ENCODE data around the gene PRG3.

Gene PRG3

GRCh38 chr11:57359396-57359795 is 21.6 kb downstream of the PRG3 start:
- DNase-seq (ENCODE audit: low spot score) = no peak

- no peak for DNase-seq (ENCODE audit: low spot score)
Measured at GRCh38 chr11:57358991-57359390, 22.0 kb downstream of the PRG3 start.

- DNase-seq (ENCODE audit: low spot score) = no peak
Measured at GRCh38 chr11:57358543-57358961, 22.4 kb downstream of the PRG3 start.

- no peak for DNase-seq (ENCODE audit: low spot score)
Measured at GRCh38 chr11:57357856-57358255, 23.1 kb downstream of the PRG3 start.

- DNase-seq (ENCODE audit: low spot score) = no peak
Measured at GRCh38 chr11:57357310-57357709, 23.6 kb downstream of the PRG3 start.

GRCh38 chr11:57356268-57356667 is 24.7 kb downstream of the PRG3 start:
- DNase-seq (ENCODE audit: low spot score) = no peak

- DNase-seq (ENCODE audit: low spot score) = no peak
Measured at GRCh38 chr11:57354699-57355098, 26.3 kb downstream of the PRG3 start.

GRCh38 chr11:57353852-57354251 is 27.1 kb downstream of the PRG3 start:
- DNase-seq (ENCODE audit: low spot score) = no peak

- no peak for DNase-seq (ENCODE audit: low spot score)
Measured at GRCh38 chr11:57353446-57353845, 27.5 kb downstream of the PRG3 start.

- no peak for DNase-seq (ENCODE audit: low spot score)
Measured at GRCh38 chr11:57353036-57353435, 27.9 kb downstream of the PRG3 start.

- peak; percentile 80 for DNase-seq (ENCODE audit: low spot score)
Measured at GRCh38 chr11:57349491-57350274, 31.3 kb downstream of the PRG3 start.

GRCh38 chr11:57348636-57349313 is 32.2 kb downstream of the PRG3 start:
- no peak for DNase-seq (ENCODE audit: low spot score)

GRCh38 chr11:57348052-57348451 is 32.9 kb downstream of the PRG3 start:
- DNase-seq (ENCODE audit: low spot score) = no peak

GRCh38 chr11:57347336-57347735 is 33.6 kb downstream of the PRG3 start:
- no peak for DNase-seq (ENCODE audit: low spot score)

- no peak for DNase-seq (ENCODE audit: low spot score)
Measured at GRCh38 chr11:57345555-57346211, 35.3 kb downstream of the PRG3 start.

- DNase-seq (ENCODE audit: low spot score) = no peak
Measured at GRCh38 chr11:57344826-57345225, 36.1 kb downstream of the PRG3 start.

GRCh38 chr11:57343825-57344224 is 37.1 kb downstream of the PRG3 start:
- DNase-seq (ENCODE audit: low spot score) = no peak

- no peak for DNase-seq (ENCODE audit: low spot score)
Measured at GRCh38 chr11:57342702-57343101, 38.2 kb downstream of the PRG3 start.

GRCh38 chr11:57341250-57341808 is 39.6 kb downstream of the PRG3 start:
- DNase-seq (ENCODE audit: low spot score) = no peak

- DNase-seq (ENCODE audit: low spot score) = no peak
Measured at GRCh38 chr11:57340039-57340615, 40.8 kb downstream of the PRG3 start.

GRCh38 chr11:57339328-57339727 is 41.6 kb downstream of the PRG3 start:
- DNase-seq (ENCODE audit: low spot score) = no peak

GRCh38 chr11:57338142-57338541 is 42.8 kb downstream of the PRG3 start, which contains the start of gene P2RX3:
P2RX3 (plus strand) TSS chr11:57338352; CDS start chr11:57338551, 199 bp downstream.
- no peak for DNase-seq (ENCODE audit: low spot score)

Data from left forelimb (tissue), 1 donor.